HepG2 (cell line): ENCODE results near the gene GPR62. TPM values are rescaled to one million over a fixed set of nuclear protein-coding genes. Genes with fewer than 3 reads are reported as not detected.

Source experiments
- AKNA ChIP-seq: sonication (generic); formaldehyde crosslinking; IDR thresholded peaks from 2 replicates; pipeline ENCODE4 v1.4.0; 2020; ENCODE audit warnings: missing genetic modification reagents, borderline replicate concordance
- CBX2 ChIP-seq, 2 experiments: fragments of 200-600 bp in 1 of 2; sonication (generic); formaldehyde crosslinking in 1 of 2; IDR thresholded peaks; 2 replicates each; pipeline versions ENCODE4 v1.7.0 to v1.8.1; 2018 to 2022; ENCODE audit warnings: low read depth in 2 of 2, low read length in 1 of 2, mild to moderate bottlenecking in 1 of 2, missing genetic modification reagents in 1 of 2
- CREB3 ChIP-seq: sonication (generic); formaldehyde crosslinking; IDR thresholded peaks from 2 replicates; pipeline ENCODE4 v1.5.0; 2020; ENCODE audit warnings: missing genetic modification reagents
- HNF4A ChIP-seq: sonication (generic); formaldehyde crosslinking; IDR thresholded peaks from 2 replicates; pipeline ENCODE4 v1.4.0; 2020; ENCODE audit warnings: missing genetic modification reagents
- HOMEZ ChIP-seq: IDR thresholded peaks from 2 replicates; pipeline ENCODE4 v1.6.1; 2016; ENCODE audit warnings: low read depth
- JUN ChIP-seq: sonication (generic); formaldehyde crosslinking; IDR thresholded peaks from 2 replicates; pipeline ENCODE4 v1.4.0; 2020; ENCODE audit warnings: mild to moderate bottlenecking, missing genetic modification reagents
- JUNB ChIP-seq: sonication (generic); formaldehyde crosslinking; IDR thresholded peaks from 2 replicates; pipeline ENCODE4 v1.8.0; 2022; ENCODE audit warnings: missing genetic modification reagents, mild to moderate bottlenecking, borderline replicate concordance
- MEIS2 ChIP-seq: sonication (generic); formaldehyde crosslinking; IDR thresholded peaks from 2 replicates; pipeline ENCODE4 v1.9.0; 2021; ENCODE audit warnings: mild to moderate bottlenecking, missing genetic modification reagents
- ZNF362 ChIP-seq: sonication (generic); formaldehyde crosslinking; IDR thresholded peaks from 2 replicates; pipeline ENCODE4 v1.4.0; 2020; ENCODE audit warnings: missing genetic modification reagents, mild to moderate bottlenecking, borderline replicate concordance
- ZNF609 ChIP-seq: sonication (generic); formaldehyde crosslinking; IDR thresholded peaks from 2 replicates; pipeline ENCODE4 v1.4.0; 2020; ENCODE audit warnings: mild to moderate bottlenecking, missing genetic modification reagents, borderline replicate concordance
- ZNF773 ChIP-seq: sonication (generic); formaldehyde crosslinking; IDR thresholded peaks from 2 replicates; pipeline ENCODE4 v1.4.0; 2020; ENCODE audit warnings: missing genetic modification reagents, borderline replicate concordance
- ZNF788 ChIP-seq: sonication (generic); formaldehyde crosslinking; IDR thresholded peaks from 2 replicates; pipeline ENCODE4 v1.5.0; 2020; ENCODE audit warnings: mild to moderate bottlenecking, missing genetic modification reagents, borderline replicate concordance
- ZSCAN29 ChIP-seq: sonication (generic); formaldehyde crosslinking; conservative IDR thresholded peaks from 2 replicates; pipeline ENCODE4 v1.4.0; 2020; ENCODE audit warnings: mild to moderate bottlenecking, missing genetic modification reagents
- polyA plus RNA-seq, 8 experiments: library from polyadenylated mRNA; depleted of rRNA in 3 of 8; stranded (reverse) in 7 of 8; unstranded in 1 of 8; fragments of >200 nt; fragmentation: Illumina TruSeq in 4 of 8; extraction: Trizol in 4 of 8; gene quantifications; 2 replicates each; pipeline versions ENCODE4 v1.2.1 to v1.2.3, GENCODE V29; 2011 to 2016; ENCODE audit warnings: low read depth in 4 of 8, missing spikeins in 1 of 8, mixed read lengths in 1 of 8; ENCODE audit not compliant: insufficient read depth in 1 of 8
- total RNA-seq, 5 experiments: library from RNA; depleted of rRNA; stranded (reverse); fragments of >200 nt; fragmentation: Illumina TruSeq; extraction: Trizol; gene quantifications; 2 replicates each; pipeline ENCODE4 v1.2.3, GENCODE V29; 2016; ENCODE audit warnings: low read depth in 1 of 5

GPR62 gene
- total and polyA plus RNA-seq, 2 of the 13 experiments (the other 11 are each of a cell fraction or from before 2014, with no cell fraction given): not detected

GRCh38 chr3:51941798-51942602 lies 13.2 kb upstream of the GPR62 start, which contains the start of the genes PARP3 and RRP9 (continued):
- TF ChIP-seq ZNF609 (CRISPR knock-in tag): peak; percentile 67
- no peak; the same call in 1 of the 2 replicates for TF ChIP-seq JUN (CRISPR knock-in tag)
- TF ChIP-seq HNF4A (CRISPR knock-in tag): peak; percentile 43; the same call in 1 of the 2 replicates
- no peak for TF ChIP-seq CBX2 (IDR thresholded peaks at IDR 0.05; ENCODE audit: low read depth, low read length)
- TF ChIP-seq CBX2 (CRISPR knock-in tag; IDR thresholded peaks at IDR 0.05; ENCODE audit: low read depth): no peak
- TF ChIP-seq ZSCAN29 (CRISPR knock-in tag): peak; percentile 91
- TF ChIP-seq ZNF773 (CRISPR knock-in tag): no peak; the same call in 1 of the 2 replicates
- no peak for TF ChIP-seq MEIS2 (CRISPR knock-in tag)
- 0 out of 2 replicates have a peak, but pooled peaks have one; percentile 15 for TF ChIP-seq AKNA (CRISPR knock-in tag)
- no peak for TF ChIP-seq JUNB
- peak; percentile 79; the same call in 1 of the 2 replicates for TF ChIP-seq ZNF788 (CRISPR knock-in tag)
- 0 out of 2 replicates have a peak, but pooled peaks have one; percentile 49 for TF ChIP-seq HOMEZ (CRISPR knock-in tag)
- TF ChIP-seq CREB3 (CRISPR knock-in tag): no peak
- TF ChIP-seq ZNF362 (CRISPR knock-in tag): no peak; the same call in 1 of the 2 replicates
